Measurements from ENCODE around the gene WDSUB1.
A peak's percentile ranks its signal among the peaks of the same experiment; 100 is the strongest.

The WDSUB1 gene

GRCh38 chr2:159225025-159226016, 61.2 kb downstream of the WDSUB1 start:
- no peak for DNase-seq (ENCODE audit: low read depth in 2 of 2)

- DNase-seq (ENCODE audit: low read depth in 2 of 2): no peak
Measured at GRCh38 chr2:159224061-159224813, 62.3 kb downstream of the WDSUB1 start.

GRCh38 chr2:159219394-159219998, 67.0 kb downstream of the WDSUB1 start:
- no peak for DNase-seq (ENCODE audit: low read depth in 2 of 2)

- DNase-seq (ENCODE audit: low read depth in 2 of 2): no peak
Measured at GRCh38 chr2:159218389-159218788, 68.1 kb downstream of the WDSUB1 start.

- no peak for DNase-seq (ENCODE audit: low read depth in 2 of 2)
Measured at GRCh38 chr2:159217676-159218075, 68.8 kb downstream of the WDSUB1 start.

GRCh38 chr2:159215116-159215515, 71.4 kb downstream of the WDSUB1 start:
- no peak for DNase-seq (ENCODE audit: low read depth in 2 of 2)

- no peak for DNase-seq (ENCODE audit: low read depth in 2 of 2)
Measured at GRCh38 chr2:159214325-159214865, 72.1 kb downstream of the WDSUB1 start.

- no peak for DNase-seq (ENCODE audit: low read depth in 2 of 2)
Measured at GRCh38 chr2:159213296-159213695, 73.2 kb downstream of the WDSUB1 start.

GRCh38 chr2:159211447-159212396, 74.8 kb downstream of the WDSUB1 start:
- DNase-seq (ENCODE audit: low read depth in 2 of 2): no peak

- no peak for DNase-seq (ENCODE audit: low read depth in 2 of 2)
Measured at GRCh38 chr2:159209341-159210306, 76.9 kb downstream of the WDSUB1 start.

GRCh38 chr2:159208438-159208837, 78.1 kb downstream of the WDSUB1 start:
- no peak for DNase-seq (ENCODE audit: low read depth in 2 of 2)

- DNase-seq (ENCODE audit: low read depth in 2 of 2): no peak
Measured at GRCh38 chr2:159206736-159207380, 79.6 kb downstream of the WDSUB1 start.

- DNase-seq (ENCODE audit: low read depth in 2 of 2): no peak
Measured at GRCh38 chr2:159204381-159205144, 81.9 kb downstream of the WDSUB1 start.

- peak; percentile 95 for DNase-seq (ENCODE audit: low read depth in 2 of 2)
Measured at GRCh38 chr2:159202568-159203071, 83.9 kb downstream of the WDSUB1 start.

- DNase-seq (ENCODE audit: low read depth in 2 of 2): no peak
Measured at GRCh38 chr2:159201360-159202063, 85.0 kb downstream of the WDSUB1 start.

- no peak for DNase-seq (ENCODE audit: low read depth in 2 of 2)
Measured at GRCh38 chr2:159200498-159200897, 86.0 kb downstream of the WDSUB1 start.

- DNase-seq (ENCODE audit: low read depth in 2 of 2): no peak
Measured at GRCh38 chr2:159199761-159200465, 86.6 kb downstream of the WDSUB1 start.

All from fibroblast of skin of left quadriceps (primary cell).